HCT116 (cell line): Measurements from ENCODE around the gene TTC33.

Experiments used
- CBX3 ChIP-seq: IDR thresholded peaks from 2 replicates; pipeline ENCODE4 v1.6.1; 2012; ENCODE audit warnings: low read depth
- CEBPB ChIP-seq: IDR thresholded peaks from 2 replicates; pipeline ENCODE4 v1.6.1; 2012; ENCODE audit warnings: low read depth
- ELF1 ChIP-seq: IDR thresholded peaks from 2 replicates; pipeline ENCODE4 v1.6.1; 2012; ENCODE audit warnings: low read depth, borderline replicate concordance
- EZH2 ChIP-seq: fragments of 200-600 bp; sonication (generic); IDR thresholded peaks from 2 replicates; pipeline ENCODE4 v1.6.1; 2017; ENCODE audit warnings: antibody characterized with exemption, mixed run types
- POLR2A ChIP-seq: IDR thresholded peaks from 2 replicates; pipeline ENCODE4 v1.7.0; 2011; ENCODE audit warnings: borderline replicate concordance; ENCODE audit not compliant: insufficient read depth, insufficient read length; ENCODE audit errors: extremely low read depth
- POLR2AphosphoS5 ChIP-seq: IDR thresholded peaks from 2 replicates; pipeline ENCODE4 v1.6.1; 2011; ENCODE audit warnings: mild to moderate bottlenecking, low read depth, low read length, moderate library complexity
- RAD21 ChIP-seq: IDR thresholded peaks from 2 replicates; pipeline ENCODE4 v1.6.1; 2012; ENCODE audit warnings: low read depth, mild to moderate bottlenecking
- SIN3A ChIP-seq: IDR thresholded peaks from 2 replicates; pipeline ENCODE4 v1.6.1; 2012; ENCODE audit warnings: low read depth
- SP1 ChIP-seq: IDR thresholded peaks from 2 replicates; pipeline ENCODE4 v1.6.1; 2012; ENCODE audit warnings: low read depth
- YY1 ChIP-seq: IDR thresholded peaks from 2 replicates; pipeline ENCODE4 v1.6.1; 2011; ENCODE audit warnings: low read length, low read depth, moderate library complexity, mild to moderate bottlenecking; ENCODE audit not compliant: insufficient replicate concordance; ENCODE audit errors: extremely low read depth
- TF ChIP-seq, protein P1 (sequence below), 3 experiments: fragments of 200-600 bp in 1 of 3; sonication (generic) in 1 of 3; IDR thresholded peaks in 2 of 3; conservative IDR thresholded peaks in 1 of 3; 2 replicates each; pipeline ENCODE4 v1.5.1; 2012 to 2017; ENCODE audit warnings: low read depth in 2 of 3, low read length in 2 of 3, antibody characterized with exemption in 1 of 3, borderline replicate concordance in 1 of 3, control low read depth in 1 of 3, mild to moderate bottlenecking in 1 of 3, mixed read lengths in 1 of 3, mixed run types in 1 of 3, moderate library complexity in 1 of 3; ENCODE audit not compliant: insufficient read depth in 1 of 3
- TF ChIP-seq, protein P2 (sequence below): IDR thresholded peaks from 2 replicates; pipeline ENCODE4 v1.6.1; 2011; ENCODE audit warnings: mild to moderate bottlenecking, low read length, moderate library complexity; ENCODE audit not compliant: insufficient replicate concordance; ENCODE audit errors: extremely low read depth
- TF ChIP-seq, protein P3 (sequence below): IDR thresholded peaks from 2 replicates; pipeline ENCODE4 v1.6.1; 2012
- TF ChIP-seq, protein P4 (sequence below): IDR thresholded peaks from 2 replicates; pipeline ENCODE4 v1.6.1; 2012

DNA sequence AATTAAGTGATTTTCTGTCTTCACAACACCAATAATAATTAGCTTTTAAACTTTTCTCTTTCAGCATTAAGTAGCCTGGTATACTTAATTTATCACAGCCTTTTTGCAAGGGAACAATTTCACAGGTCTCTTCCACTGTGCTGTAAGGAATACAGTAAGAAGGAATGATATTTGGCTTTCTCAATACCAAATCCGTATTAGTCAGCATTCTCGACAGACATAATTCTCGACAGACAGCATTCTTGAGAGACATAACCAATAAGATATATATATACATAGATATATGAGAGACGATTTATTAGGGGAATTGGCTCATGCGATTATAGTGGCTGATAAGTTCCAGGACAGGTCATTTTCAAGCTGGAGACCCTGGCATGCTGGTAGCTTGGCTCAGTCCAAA lies 24.4 kb upstream of the TTC33 start:
- TF ChIP-seq POLR2AphosphoS5 (no peak), POLR2A (no peak), RAD21 (no peak), ELF1 (no peak), EZH2 (no peak), CEBPB (no peak), SIN3A (no peak), SP1 (no peak), YY1 (no peak), CBX3 (no peak)
- TF ChIP-seq, protein P1, sequence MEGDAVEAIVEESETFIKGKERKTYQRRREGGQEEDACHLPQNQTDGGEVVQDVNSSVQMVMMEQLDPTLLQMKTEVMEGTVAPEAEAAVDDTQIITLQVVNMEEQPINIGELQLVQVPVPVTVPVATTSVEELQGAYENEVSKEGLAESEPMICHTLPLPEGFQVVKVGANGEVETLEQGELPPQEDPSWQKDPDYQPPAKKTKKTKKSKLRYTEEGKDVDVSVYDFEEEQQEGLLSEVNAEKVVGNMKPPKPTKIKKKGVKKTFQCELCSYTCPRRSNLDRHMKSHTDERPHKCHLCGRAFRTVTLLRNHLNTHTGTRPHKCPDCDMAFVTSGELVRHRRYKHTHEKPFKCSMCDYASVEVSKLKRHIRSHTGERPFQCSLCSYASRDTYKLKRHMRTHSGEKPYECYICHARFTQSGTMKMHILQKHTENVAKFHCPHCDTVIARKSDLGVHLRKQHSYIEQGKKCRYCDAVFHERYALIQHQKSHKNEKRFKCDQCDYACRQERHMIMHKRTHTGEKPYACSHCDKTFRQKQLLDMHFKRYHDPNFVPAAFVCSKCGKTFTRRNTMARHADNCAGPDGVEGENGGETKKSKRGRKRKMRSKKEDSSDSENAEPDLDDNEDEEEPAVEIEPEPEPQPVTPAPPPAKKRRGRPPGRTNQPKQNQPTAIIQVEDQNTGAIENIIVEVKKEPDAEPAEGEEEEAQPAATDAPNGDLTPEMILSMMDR (IDR thresholded peaks at IDR 0.05 in 2 of 3, conservative IDR thresholded peaks at IDR 0.05 in 1 of 3; ENCODE audit: borderline replicate concordance in 1 of 3, insufficient read depth in 1 of 3, low read depth in 2 of 3, low read length in 2 of 3), result no peak
- TF ChIP-seq, protein P2, sequence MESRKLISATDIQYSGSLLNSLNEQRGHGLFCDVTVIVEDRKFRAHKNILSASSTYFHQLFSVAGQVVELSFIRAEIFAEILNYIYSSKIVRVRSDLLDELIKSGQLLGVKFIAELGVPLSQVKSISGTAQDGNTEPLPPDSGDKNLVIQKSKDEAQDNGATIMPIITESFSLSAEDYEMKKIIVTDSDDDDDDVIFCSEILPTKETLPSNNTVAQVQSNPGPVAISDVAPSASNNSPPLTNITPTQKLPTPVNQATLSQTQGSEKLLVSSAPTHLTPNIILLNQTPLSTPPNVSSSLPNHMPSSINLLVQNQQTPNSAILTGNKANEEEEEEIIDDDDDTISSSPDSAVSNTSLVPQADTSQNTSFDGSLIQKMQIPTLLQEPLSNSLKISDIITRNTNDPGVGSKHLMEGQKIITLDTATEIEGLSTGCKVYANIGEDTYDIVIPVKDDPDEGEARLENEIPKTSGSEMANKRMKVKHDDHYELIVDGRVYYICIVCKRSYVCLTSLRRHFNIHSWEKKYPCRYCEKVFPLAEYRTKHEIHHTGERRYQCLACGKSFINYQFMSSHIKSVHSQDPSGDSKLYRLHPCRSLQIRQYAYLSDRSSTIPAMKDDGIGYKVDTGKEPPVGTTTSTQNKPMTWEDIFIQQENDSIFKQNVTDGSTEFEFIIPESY, result no peak
- TF ChIP-seq, protein P3, sequence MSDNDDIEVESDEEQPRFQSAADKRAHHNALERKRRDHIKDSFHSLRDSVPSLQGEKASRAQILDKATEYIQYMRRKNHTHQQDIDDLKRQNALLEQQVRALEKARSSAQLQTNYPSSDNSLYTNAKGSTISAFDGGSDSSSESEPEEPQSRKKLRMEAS, result no peak
- TF ChIP-seq, protein P4, sequence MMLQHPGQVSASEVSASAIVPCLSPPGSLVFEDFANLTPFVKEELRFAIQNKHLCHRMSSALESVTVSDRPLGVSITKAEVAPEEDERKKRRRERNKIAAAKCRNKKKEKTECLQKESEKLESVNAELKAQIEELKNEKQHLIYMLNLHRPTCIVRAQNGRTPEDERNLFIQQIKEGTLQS, result no peak
